ENCODE results near the gene SLC9A9. TPM values are rescaled to one million over a fixed set of nuclear protein-coding genes. Genes with fewer than 3 reads are reported as not detected.

Gene SLC9A9
- total and polyA plus RNA-seq, 2 donors (not counting 1 experiment from before 2014, with no cell fraction given), result 14.3 to 74.0 TPM

DNA sequence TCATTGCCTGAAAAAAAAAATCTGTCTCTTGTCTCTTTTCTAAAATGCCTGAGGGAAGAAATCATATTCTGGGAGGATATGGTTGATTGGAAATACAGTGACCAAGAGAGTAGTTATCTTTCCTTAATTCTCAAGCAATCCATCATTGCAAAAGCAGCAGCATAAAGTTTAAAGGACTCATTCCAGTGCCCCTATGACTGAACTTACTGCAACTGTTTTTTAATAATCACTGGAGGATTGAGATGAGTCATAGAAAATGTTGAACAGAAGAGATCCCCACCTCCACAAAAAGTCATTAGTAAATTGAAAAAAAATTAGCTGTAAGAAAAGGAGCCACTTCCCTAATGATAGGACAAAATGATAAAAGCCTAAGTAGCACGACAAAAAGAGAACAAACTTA is 121.5 kb downstream of the SLC9A9 start:
- peak in 1 of 2 donors; percentile 23 for DNase-seq (ENCODE audit: low read depth in 2 of 2)

DNA sequence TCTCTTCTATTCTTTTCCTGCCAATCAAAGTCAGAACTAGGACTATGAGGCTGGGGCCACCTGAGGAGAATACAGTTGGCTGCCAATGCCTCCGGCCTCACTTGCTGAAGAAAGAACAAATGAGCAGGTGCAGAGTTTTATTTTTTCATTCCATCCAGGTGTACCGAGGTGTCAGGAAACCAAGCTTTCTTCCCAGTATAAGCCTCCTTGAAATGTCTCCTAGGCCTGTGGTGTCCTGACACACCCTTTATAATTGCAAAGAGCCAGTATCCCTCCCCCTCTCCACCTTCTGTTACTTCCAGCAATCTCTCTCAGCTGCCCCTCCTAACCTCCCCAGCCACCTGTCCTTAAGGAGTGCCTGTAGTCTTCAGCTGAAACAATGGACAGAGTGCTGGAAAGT is 127.9 kb downstream of the SLC9A9 start:
- H3K4me1 ChIP-seq (ENCODE audit: control insufficient read depth, extremely low read depth, insufficient read depth, low read length), result no peaks in the 10 kb centered on the region
- H4K20me1 ChIP-seq (ENCODE audit: control insufficient read depth, extremely low read depth, insufficient read depth, low read length), result no peaks in the 10 kb centered on the region
- H3K36me3 ChIP-seq (ENCODE audit: control insufficient read depth, insufficient read depth, low read length), result no peaks in the 10 kb centered on the region
- no peaks in the 10 kb centered on the region for H3K79me2 ChIP-seq (ENCODE audit: control insufficient read depth, insufficient read depth, low read length)
- H3K27me3 ChIP-seq (ENCODE audit: control insufficient read depth, insufficient read depth, low read length), result no peaks in the 10 kb centered on the region
- TF ChIP-seq, protein P1, sequence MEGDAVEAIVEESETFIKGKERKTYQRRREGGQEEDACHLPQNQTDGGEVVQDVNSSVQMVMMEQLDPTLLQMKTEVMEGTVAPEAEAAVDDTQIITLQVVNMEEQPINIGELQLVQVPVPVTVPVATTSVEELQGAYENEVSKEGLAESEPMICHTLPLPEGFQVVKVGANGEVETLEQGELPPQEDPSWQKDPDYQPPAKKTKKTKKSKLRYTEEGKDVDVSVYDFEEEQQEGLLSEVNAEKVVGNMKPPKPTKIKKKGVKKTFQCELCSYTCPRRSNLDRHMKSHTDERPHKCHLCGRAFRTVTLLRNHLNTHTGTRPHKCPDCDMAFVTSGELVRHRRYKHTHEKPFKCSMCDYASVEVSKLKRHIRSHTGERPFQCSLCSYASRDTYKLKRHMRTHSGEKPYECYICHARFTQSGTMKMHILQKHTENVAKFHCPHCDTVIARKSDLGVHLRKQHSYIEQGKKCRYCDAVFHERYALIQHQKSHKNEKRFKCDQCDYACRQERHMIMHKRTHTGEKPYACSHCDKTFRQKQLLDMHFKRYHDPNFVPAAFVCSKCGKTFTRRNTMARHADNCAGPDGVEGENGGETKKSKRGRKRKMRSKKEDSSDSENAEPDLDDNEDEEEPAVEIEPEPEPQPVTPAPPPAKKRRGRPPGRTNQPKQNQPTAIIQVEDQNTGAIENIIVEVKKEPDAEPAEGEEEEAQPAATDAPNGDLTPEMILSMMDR (conservative IDR thresholded peaks at IDR 0.05 in 1 of 2, IDR thresholded peaks at IDR 0.05 in 1 of 2; ENCODE audit: low read depth in 1 of 2, low read length in 2 of 2), result no peak
- no peak for TF ChIP-seq EZH2 (IDR thresholded peaks at IDR 0.05; ENCODE audit: low read length, missing control alignments)
- no peak overlapping the region for H3K27ac ChIP-seq (ENCODE audit: insufficient read depth, low read length)
- no peaks in the 10 kb centered on the region for H3K9me3 ChIP-seq (ENCODE audit: control insufficient read depth, insufficient read depth, low read depth, low read length)
- H3K9ac ChIP-seq (ENCODE audit: insufficient read depth, low read length), result no peak overlapping the region
- H3K4me3 ChIP-seq (replicated peaks in 1 of 4; ENCODE audit: control extremely low read depth in 1 of 4, insufficient read depth in 1 of 4, low read depth in 3 of 4, low read length in 4 of 4), result no peak overlapping the region
- no peak for DNase-seq (ENCODE audit: low read depth in 2 of 2)
- H3K4me2 ChIP-seq (ENCODE audit: extremely low read depth, insufficient read depth, low read length), result no peak overlapping the region
- no peak overlapping the region for H2AFZ ChIP-seq (ENCODE audit: low read length)

More for the DNA sequence above, 121.5 kb downstream of the SLC9A9 start:
- Histone ChIP-seq H4K20me1 (ENCODE audit: control insufficient read depth, extremely low read depth, insufficient read depth, low read length) (no peaks in the 10 kb centered on the region), H3K4me1 (ENCODE audit: control insufficient read depth, extremely low read depth, insufficient read depth, low read length) (peaks cover 3% of the 10 kb centered on the region), H3K4me3 (replicated peaks in 1 of 4; ENCODE audit: control extremely low read depth in 1 of 4, insufficient read depth in 1 of 4, low read depth in 3 of 4, low read length in 4 of 4) (no peak overlapping the region), H3K9me3 (ENCODE audit: control insufficient read depth, insufficient read depth, low read depth, low read length) (no peaks in the 10 kb centered on the region), H3K4me2 (ENCODE audit: extremely low read depth, insufficient read depth, low read length) (no peak overlapping the region), H3K27ac (ENCODE audit: insufficient read depth, low read length) (no peak overlapping the region), H3K79me2 (ENCODE audit: control insufficient read depth, insufficient read depth, low read length) (no peaks in the 10 kb centered on the region), H3K27me3 (ENCODE audit: control insufficient read depth, insufficient read depth, low read length) (no peaks in the 10 kb centered on the region), H2AFZ (ENCODE audit: low read length) (no peak overlapping the region), H3K9ac (ENCODE audit: insufficient read depth, low read length) (no peak overlapping the region), H3K36me3 (ENCODE audit: control insufficient read depth, insufficient read depth, low read length) (no peaks in the 10 kb centered on the region)
- TF ChIP-seq, protein P1 (conservative IDR thresholded peaks at IDR 0.05 in 1 of 2, IDR thresholded peaks at IDR 0.05 in 1 of 2; ENCODE audit: low read depth in 1 of 2, low read length in 2 of 2), result no peak
- TF ChIP-seq EZH2 (IDR thresholded peaks at IDR 0.05; ENCODE audit: low read length, missing control alignments), result no peak

DNA sequence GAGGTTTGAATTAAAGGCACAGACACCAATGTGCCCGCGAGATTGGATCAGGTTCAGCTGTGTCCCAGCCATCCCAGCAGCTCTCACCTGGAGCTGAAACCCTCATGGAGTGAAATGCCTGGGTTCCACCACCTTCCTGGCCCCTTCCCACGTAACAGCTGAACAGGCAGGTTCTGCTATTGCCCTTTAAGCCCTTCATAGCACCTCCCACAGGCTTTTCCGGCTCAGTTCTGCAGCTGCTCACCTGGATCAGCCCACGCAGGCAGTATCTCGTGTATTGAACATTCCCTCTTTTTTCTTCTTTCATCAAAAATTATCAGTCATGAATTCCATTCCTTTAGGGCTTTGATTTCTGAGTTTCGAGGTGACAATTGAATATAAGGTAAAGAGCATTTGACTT is 129.8 kb downstream of the SLC9A9 start:
- no peak for DNase-seq (ENCODE audit: low read depth in 2 of 2)
- no peaks in the 10 kb centered on the region for H4K20me1 ChIP-seq (ENCODE audit: control insufficient read depth, extremely low read depth, insufficient read depth, low read length)
- H3K27ac ChIP-seq (ENCODE audit: insufficient read depth, low read length), result no peak overlapping the region
- no peak overlapping the region for H3K9ac ChIP-seq (ENCODE audit: insufficient read depth, low read length)
- H2AFZ ChIP-seq (ENCODE audit: low read length), result no peak overlapping the region
- H3K4me3 ChIP-seq (replicated peaks in 1 of 4; ENCODE audit: control extremely low read depth in 1 of 4, insufficient read depth in 1 of 4, low read depth in 3 of 4, low read length in 4 of 4), result no peak overlapping the region
- H3K36me3 ChIP-seq (ENCODE audit: control insufficient read depth, insufficient read depth, low read length), result no peaks in the 10 kb centered on the region
- H3K4me1 ChIP-seq (ENCODE audit: control insufficient read depth, extremely low read depth, insufficient read depth, low read length), result no peaks in the 10 kb centered on the region
- no peaks in the 10 kb centered on the region for H3K79me2 ChIP-seq (ENCODE audit: control insufficient read depth, insufficient read depth, low read length)
- no peaks in the 10 kb centered on the region for H3K27me3 ChIP-seq (ENCODE audit: control insufficient read depth, insufficient read depth, low read length)
- H3K9me3 ChIP-seq (ENCODE audit: control insufficient read depth, insufficient read depth, low read depth, low read length), result no peaks in the 10 kb centered on the region
- no peak overlapping the region for H3K4me2 ChIP-seq (ENCODE audit: extremely low read depth, insufficient read depth, low read length)
- TF ChIP-seq, protein P1 (conservative IDR thresholded peaks at IDR 0.05 in 1 of 2, IDR thresholded peaks at IDR 0.05 in 1 of 2; ENCODE audit: low read depth in 1 of 2, low read length in 2 of 2), result no peak
- no peak for TF ChIP-seq EZH2 (IDR thresholded peaks at IDR 0.05; ENCODE audit: low read length, missing control alignments)

Measured in fibroblast of lung (primary cell).